Uterus (tissue), 4 donors: ENCODE results near the gene ZNF839. TPM values are rescaled to one million over a fixed set of nuclear protein-coding genes. Genes with fewer than 3 reads are reported as not detected.
"Not testable (repeated sequence)": the region's sequence is repeated elsewhere in the genome, so short reads cannot be mapped to it uniquely, and the experiment has no call there.

Experiments used
- DNase-seq, 2 donors: peaks; one replicate each; pipeline ENCODE4 v3.0.0-alpha.2; 2019 to 2020
- H3K27ac ChIP-seq, 2 donors: fragments of 200-600 bp; sonication (generic); 1 replicate in 1 of 2; 2 replicates in 1 of 2; pipeline ENCODE4 v1.5.1; 2016 to 2018
- H3K27me3 ChIP-seq, 2 donors: fragments of 200-600 bp; sonication (generic); one replicate each; pipeline ENCODE4 v1.5.1; 2018 to 2019; ENCODE audit warnings: control low read depth in 1 of 2
- H3K36me3 ChIP-seq, 2 donors: fragments of 200-600 bp; sonication (generic); one replicate each; pipeline ENCODE4 v1.5.1; 2019; ENCODE audit warnings: control low read depth in 1 of 2
- H3K4me1 ChIP-seq, 2 donors: fragments of 200-600 bp; sonication (generic); one replicate each; pipeline ENCODE4 v1.5.1; 2018 to 2019; ENCODE audit warnings: control low read depth in 1 of 2
- H3K4me3 ChIP-seq, 2 donors: fragments of 200-600 bp; sonication (generic); 1 replicate in 1 of 2; 2 replicates in 1 of 2; pipeline ENCODE4 v1.5.1; 2018 to 2019; ENCODE audit warnings: mild to moderate bottlenecking in 1 of 2
- H3K9me3 ChIP-seq, 2 donors: fragments of 200-600 bp; sonication (generic); one replicate each; pipeline ENCODE4 v1.5.1; 2019; ENCODE audit warnings: control low read depth in 1 of 2
- POLR2A ChIP-seq, 2 donors: fragments of 450-650 bp; IDR thresholded peaks; one replicate each; pipeline ENCODE4 v1.6.1; 2016; ENCODE audit warnings: antibody characterized with exemption in 2 of 2, mild to moderate bottlenecking in 1 of 2, moderate library complexity in 1 of 2
- intact Hi-C: fragments of 100-400 bp; cut with DNase I; formaldehyde crosslinking; loops from one replicate; pipeline ENCODE4 v1.15.1; 2023; ENCODE audit warnings: low total_unique reads
- total RNA-seq, 4 donors: library from RNA; depleted of rRNA in 3 of 4; stranded (reverse); fragments of >200 nt in 3 of 4; gene quantifications; one replicate each; pipeline versions ENCODE4 v1.1.0 to v1.2.4, GENCODE V29; 2014 to 2023
- TF ChIP-seq, protein P1 (sequence below), 4 experiments: fragments of 200-600 bp in 2 of 4; fragments of 450-650 bp in 2 of 4; sonication (generic) in 2 of 4; IDR thresholded peaks; one replicate each; pipeline ENCODE4 v1.5.1; 2016 to 2019; ENCODE audit warnings: antibody characterized with exemption in 4 of 4, mild to moderate bottlenecking in 2 of 4, moderate library complexity in 1 of 4
- donor health status: DM: yes; HTN: yes; CAD: no.

ZNF839 gene
- total RNA-seq, 4 donors from 2014 or later = 0.29 to 12.8 (median 6.4) TPM

DNA sequence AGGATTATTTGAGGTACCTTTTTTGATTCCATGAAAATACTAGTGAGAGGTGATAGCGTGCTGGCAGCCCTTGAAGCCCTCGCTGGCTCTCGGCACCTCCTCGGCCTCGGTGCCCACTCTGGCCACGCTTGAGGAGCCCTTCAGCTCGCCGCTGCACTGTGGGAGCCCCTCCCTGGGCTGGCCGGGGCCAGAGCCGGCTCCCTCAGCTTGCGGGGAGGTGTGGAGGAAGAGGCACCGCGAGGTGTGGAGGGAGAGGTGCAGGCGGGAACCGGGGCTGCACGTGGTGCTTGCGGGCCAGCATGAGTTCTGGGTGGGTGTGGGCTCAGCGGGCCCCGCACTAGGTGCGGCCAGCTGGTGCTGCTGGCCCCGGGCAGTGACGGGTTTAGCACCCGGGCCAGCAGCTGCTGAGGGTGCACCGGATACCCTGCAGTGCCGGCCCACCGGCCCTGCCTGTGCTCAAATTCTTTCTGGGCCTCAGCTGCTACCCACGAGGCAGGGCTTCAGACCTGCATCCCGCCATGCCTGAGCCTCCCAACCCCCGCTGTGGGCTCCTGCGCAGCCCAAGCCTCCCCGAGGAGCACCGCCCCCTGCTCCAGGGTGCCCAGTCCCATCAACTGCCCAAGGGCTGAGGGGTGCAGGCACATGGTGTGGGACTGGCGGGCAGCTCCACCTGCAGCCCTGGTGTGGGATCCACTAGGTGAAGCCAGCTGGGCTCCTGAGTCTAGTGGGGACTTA, 21.9 kb upstream of the ZNF839 start:
- Histone ChIP-seq H3K36me3 (no peaks in the 10 kb centered on the region), H3K4me1 (no peaks in the 10 kb centered on the region), H3K9me3 (no peaks in the 10 kb centered on the region), H3K27me3 (no peaks in the 10 kb centered on the region), H3K4me3 (no peak overlapping the region), H3K27ac (no peak overlapping the region)
- intact Hi-C loops = no loop called here
- DNase-seq = no peak
- TF ChIP-seq POLR2A (IDR thresholded peaks at IDR 0.05) = no peak

- H3K4me3 ChIP-seq, DNase-seq, H3K4me1 ChIP-seq, H3K36me3 ChIP-seq, H3K27me3 ChIP-seq, H3K9me3 ChIP-seq, H3K27ac ChIP-seq, intact Hi-C loops: not testable (repeated sequence)
These were observed 21.1 kb upstream of the ZNF839 start for GRCh38 chr14:102298303-102299070.

- intact Hi-C loops = no loop called here
- Histone ChIP-seq H3K36me3 (no peaks in the 10 kb centered on the region), H3K4me3 (no peak overlapping the region), H3K4me1 (no peaks in the 10 kb centered on the region), H3K9me3 (no peaks in the 10 kb centered on the region), H3K27ac (no peak overlapping the region), H3K27me3 (no peaks in the 10 kb centered on the region)
- TF ChIP-seq, protein P1, sequence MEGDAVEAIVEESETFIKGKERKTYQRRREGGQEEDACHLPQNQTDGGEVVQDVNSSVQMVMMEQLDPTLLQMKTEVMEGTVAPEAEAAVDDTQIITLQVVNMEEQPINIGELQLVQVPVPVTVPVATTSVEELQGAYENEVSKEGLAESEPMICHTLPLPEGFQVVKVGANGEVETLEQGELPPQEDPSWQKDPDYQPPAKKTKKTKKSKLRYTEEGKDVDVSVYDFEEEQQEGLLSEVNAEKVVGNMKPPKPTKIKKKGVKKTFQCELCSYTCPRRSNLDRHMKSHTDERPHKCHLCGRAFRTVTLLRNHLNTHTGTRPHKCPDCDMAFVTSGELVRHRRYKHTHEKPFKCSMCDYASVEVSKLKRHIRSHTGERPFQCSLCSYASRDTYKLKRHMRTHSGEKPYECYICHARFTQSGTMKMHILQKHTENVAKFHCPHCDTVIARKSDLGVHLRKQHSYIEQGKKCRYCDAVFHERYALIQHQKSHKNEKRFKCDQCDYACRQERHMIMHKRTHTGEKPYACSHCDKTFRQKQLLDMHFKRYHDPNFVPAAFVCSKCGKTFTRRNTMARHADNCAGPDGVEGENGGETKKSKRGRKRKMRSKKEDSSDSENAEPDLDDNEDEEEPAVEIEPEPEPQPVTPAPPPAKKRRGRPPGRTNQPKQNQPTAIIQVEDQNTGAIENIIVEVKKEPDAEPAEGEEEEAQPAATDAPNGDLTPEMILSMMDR (IDR thresholded peaks at IDR 0.05) = no peak
- TF ChIP-seq POLR2A (IDR thresholded peaks at IDR 0.05) = no peak
- no peak for DNase-seq
These were observed 15.9 kb upstream of the ZNF839 start for GRCh38 chr14:102303664-102304063.

- TF ChIP-seq, protein P1 (IDR thresholded peaks at IDR 0.05) = peak in 1 of 4 experiments; percentile 15
- TF ChIP-seq POLR2A (IDR thresholded peaks at IDR 0.05) = peak in 1 of 2 donors; percentile 44
- intact Hi-C loops = no loop called here
- no peaks in the 10 kb centered on the region for H3K9me3 ChIP-seq
- H3K4me3 ChIP-seq = peak within 1 kb of the TSS; percentile 76 to 88
- H3K36me3 ChIP-seq = no peaks in the 10 kb centered on the region
- no peaks in the 10 kb centered on the region for H3K27me3 ChIP-seq
- peak; percentile 95 to 98 for DNase-seq
- H3K4me1 ChIP-seq = no peaks in the 10 kb centered on the region
- H3K27ac ChIP-seq = peak within 1 kb of the TSS; percentile 46 to 53
These were observed 14.7 kb upstream of the ZNF839 start, which contains the start of gene MOK for GRCh38 chr14:102304611-102305506. TSS of gene MOK (minus strand) at chr14:102305164. CDS start at chr14:102304968, 196 bp downstream.

DNA sequence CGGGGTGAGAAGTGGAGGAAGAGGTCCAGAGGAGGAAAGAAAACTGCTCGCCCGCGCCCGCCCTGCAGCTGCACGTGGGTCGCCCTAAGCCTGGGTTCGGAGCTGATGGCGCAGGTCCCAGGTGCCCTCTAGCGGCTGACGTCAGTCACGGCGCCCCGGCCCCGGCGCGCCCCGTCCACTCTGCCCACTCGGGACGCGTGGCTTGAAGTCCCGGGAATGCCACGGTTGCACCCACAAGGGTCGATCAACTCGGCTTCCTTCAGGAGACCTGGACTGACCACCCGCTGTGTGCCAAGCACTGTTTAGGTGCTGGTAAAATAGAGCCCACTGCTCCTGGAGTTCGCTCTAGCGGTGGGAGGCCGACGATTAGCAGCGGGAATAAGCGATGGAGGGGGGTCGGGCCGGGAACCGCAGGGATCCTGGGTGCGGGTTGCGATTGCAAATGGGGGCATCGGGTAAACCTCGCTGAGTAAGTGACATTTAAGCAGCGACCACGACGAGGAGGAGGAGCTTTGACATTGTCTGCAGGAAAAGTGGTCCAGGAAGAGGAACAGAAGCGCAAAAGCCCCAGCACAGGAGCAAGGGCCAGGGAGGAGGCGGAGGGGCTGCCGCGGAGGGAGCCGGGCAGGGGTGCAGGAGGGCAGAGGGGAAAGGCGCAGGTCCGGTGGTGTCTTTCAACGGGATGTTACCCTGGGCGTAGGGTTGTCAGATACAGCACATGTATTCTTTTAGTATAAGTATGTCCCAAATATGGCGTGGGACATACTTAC, 5.1 kb upstream of the ZNF839 start:
- intact Hi-C loops = loop anchor here (10.0 kb wide), 1 partner anchor 80 kb away; no protein-coding TSS in a partner anchor
- peak overlapping the region; percentile 37 to 56 for H3K27ac ChIP-seq
- no peaks in the 10 kb centered on the region for H3K9me3 ChIP-seq
- DNase-seq = peak; percentile 84 to 86
- no peaks in the 10 kb centered on the region for H3K36me3 ChIP-seq
- peaks cover 0 to 4% of the 10 kb centered on the region in 2 donors for H3K4me1 ChIP-seq
- H3K27me3 ChIP-seq = no peaks in the 10 kb centered on the region
- no peak for TF ChIP-seq POLR2A (IDR thresholded peaks at IDR 0.05)
- TF ChIP-seq, protein P1 (IDR thresholded peaks at IDR 0.05) = peak; percentile 93 to 96 (median 94)
- peak overlapping the region; percentile 33 to 44 for H3K4me3 ChIP-seq
